Left ventricle myocardium superior (tissue), 1 donor: ENCODE measurements around the gene DOLPP1. TPM values are rescaled to one million over a fixed set of nuclear protein-coding genes. Genes with fewer than 3 reads are reported as not detected.

Experiments used
- ATAC-seq: fragments of 200-7000 bp; cut with Tn5 transposase; one replicate; pipeline ENCODE4 v1.9.1; 2020; ENCODE audit warnings: mild to moderate bottlenecking, moderate library complexity
- DNase-seq: peaks from one replicate; pipeline ENCODE4 v3.0.0-alpha.2; 2020
- intact Hi-C: fragments of 100-400 bp; cut with micrococcal nuclease; formaldehyde crosslinking; loops from one replicate; pipeline ENCODE4 v1.11.0; 2022
- total RNA-seq: library from RNA; stranded (reverse); fragmentation: NEBNext Ultra II Directional; extraction: Animal tissue kit (Norgen Biotek cat#: 25700); gene quantifications from one replicate; pipeline ENCODE4 v1.2.1, GENCODE V29; 2021
- donor health status: DM: no; HTN: yes; CAD: no; lungs with severe emphysema.

The DOLPP1 gene
- total RNA-seq, 1 donor from 2014 or later, result 5.2 TPM

DNA sequence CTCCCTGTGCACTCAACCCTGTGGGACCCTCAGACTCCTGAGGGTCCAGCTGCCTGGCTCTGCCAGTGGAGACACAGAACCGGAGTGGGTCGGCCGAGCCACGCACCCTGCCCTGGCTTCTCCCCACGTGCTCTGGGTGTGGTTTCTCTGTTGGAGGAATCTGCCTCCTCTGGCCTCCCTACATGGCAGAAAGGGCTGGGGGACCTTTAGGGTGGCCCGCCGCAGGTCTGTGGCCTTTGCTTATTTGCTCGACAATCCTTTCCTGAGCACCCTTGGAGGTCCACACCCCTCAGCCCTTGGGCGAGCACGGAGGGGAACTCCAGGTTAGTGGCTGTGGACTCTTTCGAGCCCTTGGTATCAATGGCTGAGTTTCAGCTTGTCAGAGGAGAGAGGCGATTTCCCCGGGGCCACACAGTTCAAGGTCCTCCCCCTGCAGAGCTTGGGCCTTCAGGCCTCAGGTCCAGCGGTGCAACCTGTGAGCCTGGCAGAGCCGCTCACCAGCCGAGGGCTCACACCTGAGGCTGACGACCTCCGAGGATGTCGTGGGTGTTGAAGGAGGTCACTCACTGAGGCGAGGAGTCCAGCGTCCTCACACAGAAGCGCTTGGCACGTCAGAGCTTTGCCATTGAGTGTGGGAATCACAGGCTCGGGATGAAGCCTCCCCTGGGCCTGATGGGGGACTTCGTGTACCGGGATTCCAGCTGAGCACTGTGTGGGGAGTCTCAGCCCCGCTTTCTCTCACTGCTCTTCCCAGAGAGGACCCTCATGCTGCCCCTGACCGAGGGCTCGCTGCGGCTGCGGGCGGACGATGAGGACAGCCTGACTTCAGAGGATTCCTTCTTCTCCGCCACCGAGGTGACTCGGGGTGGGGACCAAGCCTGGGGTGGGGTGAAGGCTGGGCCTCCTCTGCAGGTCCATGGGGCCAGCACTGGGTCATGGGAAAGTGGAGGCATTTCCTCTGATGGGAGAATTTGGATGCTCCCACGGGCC, 20.8 kb upstream of the DOLPP1 start:
- DNase-seq (no peak), ATAC-seq (no peak)
- intact Hi-C loops, result no loop called here

DNA sequence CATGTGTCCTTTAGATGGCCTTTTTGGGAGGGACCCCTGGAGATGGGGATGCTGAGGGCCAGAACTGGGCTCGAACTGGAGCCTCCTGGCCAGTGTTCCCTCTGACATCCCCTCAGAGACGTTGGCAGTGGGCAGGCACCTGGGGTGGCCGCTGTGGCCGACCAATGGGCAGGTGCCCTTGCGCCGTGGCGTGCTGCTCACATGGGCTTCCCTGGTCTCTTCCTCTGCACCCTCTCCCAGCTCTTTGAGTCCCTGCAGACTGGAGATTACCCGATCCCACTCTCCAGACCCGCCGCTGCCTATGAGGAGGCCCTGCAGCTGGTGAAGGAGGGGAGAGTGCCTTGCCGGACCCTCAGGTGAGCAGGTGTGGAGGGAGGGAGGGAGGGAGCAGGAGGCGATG, 19.9 kb upstream of the DOLPP1 start:
- no peak for ATAC-seq
- intact Hi-C loops, result no loop called here
- DNase-seq, result no peak

GRCh38 chr9:129063061-129063460, 17.9 kb upstream of the DOLPP1 start:
- intact Hi-C loops, result no loop called here
- no peak for DNase-seq
- ATAC-seq, result no peak

DNA sequence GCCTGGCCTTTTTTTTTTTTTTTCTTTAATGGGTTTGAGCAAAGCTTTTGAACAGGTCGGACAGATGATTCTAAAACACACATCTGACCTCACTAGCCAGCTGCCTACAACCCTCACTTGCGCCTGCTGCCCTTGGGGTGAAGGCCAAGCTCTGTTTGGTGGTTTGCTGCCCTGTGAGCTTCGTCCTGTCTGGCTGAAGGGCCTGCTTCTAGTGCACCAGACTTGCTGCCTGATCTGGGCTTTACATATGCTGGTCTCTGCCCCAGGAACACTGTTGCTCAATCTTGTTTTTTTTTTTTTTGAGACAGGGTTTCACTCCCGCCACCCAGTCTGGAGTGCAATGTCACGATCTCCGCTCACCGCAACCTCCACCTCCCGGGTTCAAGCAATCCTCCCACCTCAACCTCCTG, 16.4 kb upstream of the DOLPP1 start:
- intact Hi-C loops, result no loop called here
- no peak for ATAC-seq

GRCh38 chr9:129068110-129068509, 12.8 kb upstream of the DOLPP1 start:
- ATAC-seq, result no peak
- DNase-seq, result no peak
- intact Hi-C loops, result no loop called here

More for the DNA sequence above, 16.4 kb upstream of the DOLPP1 start:
- DNase-seq, result no peak

DNA sequence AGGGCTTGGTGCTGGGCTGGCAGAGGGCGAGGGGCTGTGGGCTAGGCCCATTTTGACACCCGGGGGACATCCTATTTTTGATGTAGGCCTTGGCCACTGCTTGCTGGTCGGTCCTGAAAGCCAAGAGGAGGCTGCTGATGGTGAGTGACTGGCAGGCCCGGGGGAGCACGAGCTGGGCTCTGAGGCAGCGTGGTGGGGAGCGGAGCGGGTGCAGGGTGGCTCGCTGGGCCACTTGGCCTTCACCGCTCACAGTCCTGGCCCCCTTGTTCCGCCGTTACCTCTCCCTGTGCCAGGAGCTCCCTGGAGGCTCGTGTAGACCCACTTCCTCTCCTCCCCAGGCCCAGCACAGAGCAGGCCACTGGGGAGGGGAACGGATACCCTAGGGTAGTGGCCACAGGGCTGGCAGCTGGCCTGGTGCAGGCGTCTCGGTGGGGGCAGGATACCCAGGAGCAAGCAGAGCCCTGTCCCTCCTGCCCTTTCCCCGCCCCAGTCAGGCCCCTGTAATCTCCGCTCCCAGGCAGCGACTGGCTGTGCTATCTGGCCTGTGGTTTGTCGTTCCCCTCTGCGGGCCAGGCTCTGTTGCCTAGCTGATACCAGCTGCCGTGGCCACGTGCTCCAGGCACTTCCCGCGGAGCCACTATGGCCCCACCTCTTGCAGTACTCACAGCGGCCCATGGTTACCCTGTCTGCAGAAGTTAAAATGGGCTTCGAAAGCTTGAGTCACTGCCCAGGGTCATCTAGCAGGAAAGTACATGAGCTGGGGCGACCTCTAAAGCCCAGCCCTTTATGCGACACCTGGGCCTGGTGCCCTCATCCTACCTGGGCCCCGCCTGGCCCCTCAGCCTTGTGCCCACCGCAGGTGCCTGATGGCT, 11.7 kb upstream of the DOLPP1 start:
- DNase-seq (peak; percentile 90), ATAC-seq (peak; percentile 94)
- intact Hi-C loops, result no loop called here

DNA sequence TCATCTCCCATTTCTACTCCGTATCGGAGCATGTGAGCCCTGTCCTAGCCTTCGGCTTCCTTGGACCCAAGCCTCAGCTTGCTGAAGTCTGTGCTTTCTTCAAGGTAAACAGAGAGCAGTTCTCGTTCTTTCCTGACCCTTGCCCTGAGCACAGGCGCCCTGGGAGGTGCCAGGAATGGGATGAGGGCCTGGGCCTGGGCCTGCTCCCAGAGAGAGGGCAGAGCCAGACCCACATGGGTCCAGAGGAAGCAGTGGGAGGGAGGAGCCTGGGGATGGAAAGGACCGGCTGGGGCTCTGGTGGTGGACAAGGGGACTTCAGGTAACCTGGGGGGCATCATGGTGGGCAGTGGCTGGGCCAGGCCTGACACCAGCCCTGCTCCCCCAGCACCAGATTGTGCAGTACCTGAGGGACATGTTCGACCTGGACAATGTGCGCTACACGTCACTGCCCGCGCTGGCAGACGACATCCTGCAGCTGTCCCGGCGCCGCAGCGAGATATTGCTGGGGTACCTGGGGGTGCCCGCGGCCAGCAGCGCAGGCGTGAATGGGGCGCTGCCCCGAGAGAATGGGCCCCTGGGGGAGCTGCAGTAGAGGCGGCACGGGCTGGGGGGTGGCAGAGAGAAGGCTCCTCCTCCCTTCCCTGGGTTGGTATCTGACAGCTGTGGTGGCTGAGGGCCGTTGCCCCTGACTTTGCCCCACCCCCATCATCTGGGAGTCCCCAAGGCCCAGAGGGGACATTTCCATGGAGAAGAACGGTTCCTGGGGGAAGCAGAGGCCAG, 10.9 kb upstream of the DOLPP1 start:
- DNase-seq (no peak), ATAC-seq (peak; percentile 11)
- intact Hi-C loops, result no loop called here

DNA sequence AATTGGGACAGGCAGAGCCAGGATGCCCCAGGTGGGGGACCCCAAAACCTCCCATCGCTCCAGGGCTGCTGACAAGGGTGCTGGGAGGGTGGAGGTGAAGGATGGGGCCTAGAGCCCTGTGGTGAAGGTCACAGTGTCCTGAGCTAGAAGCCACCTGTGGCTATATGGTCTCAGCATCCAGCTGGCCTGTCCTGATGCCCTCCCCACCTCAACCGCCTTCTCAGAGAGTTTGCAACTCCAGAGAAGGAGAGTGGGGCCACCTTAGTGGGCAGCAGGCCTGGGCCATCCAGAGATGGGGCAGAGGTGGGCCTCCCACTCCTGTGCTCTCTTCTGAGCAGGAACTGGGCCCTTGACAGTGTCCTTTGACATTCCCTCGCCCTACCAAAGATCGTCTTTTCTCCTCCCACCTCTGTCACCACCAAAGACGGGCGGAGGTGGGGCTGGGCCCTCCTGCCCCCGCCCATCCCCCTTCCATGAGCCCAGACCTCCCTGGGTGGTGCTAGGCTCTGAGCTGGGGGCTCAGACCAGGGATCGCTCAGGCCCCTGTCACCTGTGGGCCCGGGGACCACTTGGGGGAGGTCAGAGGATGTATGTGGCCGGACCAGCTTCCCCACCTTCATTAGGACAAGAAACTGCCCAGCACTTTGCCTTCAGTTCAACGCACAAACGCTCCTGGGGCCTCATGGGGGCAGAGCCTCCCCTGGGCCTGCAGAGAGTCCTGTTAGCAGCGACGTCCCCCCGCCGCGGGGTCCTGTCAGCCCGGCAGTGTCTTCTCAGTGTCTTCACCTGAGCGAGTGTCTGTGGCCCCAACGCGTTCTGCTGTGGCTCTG, 10.0 kb upstream of the DOLPP1 start:
- intact Hi-C loops, result no loop called here
- DNase-seq (no peak), ATAC-seq (no peak)

DNA sequence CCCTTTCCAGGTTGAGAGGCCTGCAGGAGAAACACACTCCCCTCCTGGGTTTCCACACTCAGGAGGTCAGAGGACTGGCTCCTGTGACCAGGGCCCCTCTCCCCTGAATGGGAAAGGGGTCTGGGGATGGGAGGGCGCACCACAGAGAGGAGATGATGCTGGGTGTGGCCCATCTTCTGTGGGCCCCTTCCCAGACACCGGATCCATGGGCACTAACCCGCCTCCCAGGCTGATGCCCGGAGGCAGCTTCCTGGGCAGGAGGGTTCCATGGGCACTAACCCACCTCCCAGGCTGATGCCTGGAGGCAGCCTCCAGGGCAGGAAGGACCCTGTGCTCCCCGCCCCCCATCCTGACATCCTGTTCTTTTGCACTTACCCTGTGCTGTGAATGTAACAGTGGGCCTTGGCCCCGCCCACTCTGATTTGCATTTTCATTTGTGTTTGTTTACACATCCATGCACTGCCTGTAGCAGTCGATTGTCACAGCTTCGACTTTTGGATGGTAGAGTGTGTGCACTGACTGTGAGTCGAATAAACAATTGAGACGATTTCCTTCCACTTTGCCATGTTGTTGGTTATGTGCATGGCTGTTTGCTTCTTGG, 9.3 kb upstream of the DOLPP1 start:
- intact Hi-C loops, result no loop called here
- no peak for DNase-seq
- no peak for ATAC-seq

DNA sequence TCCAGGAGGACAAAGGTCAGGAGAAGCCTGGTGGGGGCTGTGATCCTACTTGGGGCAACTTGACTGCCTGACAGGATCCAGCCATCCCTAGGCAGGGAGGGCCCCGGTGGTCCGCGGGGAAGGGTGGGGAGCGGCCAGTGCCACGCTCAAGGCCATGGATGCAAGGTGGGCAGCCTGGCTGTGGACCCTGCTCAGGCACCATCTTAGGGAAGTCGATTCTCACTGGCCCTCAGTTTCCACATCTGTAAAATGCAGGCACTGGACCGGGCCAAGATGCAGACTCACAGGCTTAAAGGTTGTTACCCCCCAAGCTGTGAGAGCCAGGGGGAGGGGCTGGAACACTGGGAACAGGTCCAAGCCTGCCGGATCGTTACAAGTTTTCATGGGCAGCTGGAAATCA, 8.7 kb upstream of the DOLPP1 start:
- ATAC-seq (no peak), DNase-seq (no peak)
- intact Hi-C loops, result no loop called here

DNA sequence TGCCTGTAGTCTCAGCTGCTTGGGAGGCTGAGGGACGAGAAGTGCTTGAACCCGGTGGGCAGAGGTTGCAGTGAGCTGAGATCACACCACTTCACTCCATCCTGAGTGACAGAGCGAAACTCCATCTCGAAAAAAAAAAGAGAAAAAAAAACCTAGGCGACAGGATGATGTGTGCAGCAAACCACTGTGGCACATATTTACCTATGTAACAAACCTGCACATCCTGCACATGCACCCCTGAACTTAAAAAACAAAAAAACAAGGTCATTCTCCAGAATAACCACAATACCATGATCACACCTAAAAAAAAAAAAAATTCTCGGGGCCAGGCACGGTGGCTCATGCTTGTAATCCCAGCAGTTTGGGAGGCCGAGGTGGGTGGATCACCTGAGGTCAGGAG, 7.5 kb upstream of the DOLPP1 start:
- intact Hi-C loops, result no loop called here
- no peak for DNase-seq
- ATAC-seq, result no peak

DNA sequence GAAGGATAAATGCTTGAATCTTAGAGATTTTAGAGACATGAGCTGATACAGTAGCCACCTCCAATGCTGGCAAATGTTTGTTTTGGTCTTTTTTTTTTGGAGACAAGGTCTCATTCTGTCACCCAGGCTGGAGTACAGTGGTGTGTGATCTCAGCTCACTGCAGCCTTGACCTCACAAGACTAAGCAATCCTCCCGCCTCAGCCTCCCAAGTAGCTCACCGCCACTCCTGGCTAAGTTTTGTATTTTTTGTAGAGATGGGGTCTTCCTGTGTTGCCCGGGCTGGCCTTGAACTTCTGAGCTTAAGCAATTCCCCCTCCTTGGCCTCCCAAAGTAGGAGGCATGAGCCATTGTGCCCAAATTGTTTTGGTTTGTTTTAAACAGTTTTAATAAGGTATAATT, 6.8 kb upstream of the DOLPP1 start:
- no peak for DNase-seq
- ATAC-seq, result no peak
- intact Hi-C loops, result no loop called here

DNA sequence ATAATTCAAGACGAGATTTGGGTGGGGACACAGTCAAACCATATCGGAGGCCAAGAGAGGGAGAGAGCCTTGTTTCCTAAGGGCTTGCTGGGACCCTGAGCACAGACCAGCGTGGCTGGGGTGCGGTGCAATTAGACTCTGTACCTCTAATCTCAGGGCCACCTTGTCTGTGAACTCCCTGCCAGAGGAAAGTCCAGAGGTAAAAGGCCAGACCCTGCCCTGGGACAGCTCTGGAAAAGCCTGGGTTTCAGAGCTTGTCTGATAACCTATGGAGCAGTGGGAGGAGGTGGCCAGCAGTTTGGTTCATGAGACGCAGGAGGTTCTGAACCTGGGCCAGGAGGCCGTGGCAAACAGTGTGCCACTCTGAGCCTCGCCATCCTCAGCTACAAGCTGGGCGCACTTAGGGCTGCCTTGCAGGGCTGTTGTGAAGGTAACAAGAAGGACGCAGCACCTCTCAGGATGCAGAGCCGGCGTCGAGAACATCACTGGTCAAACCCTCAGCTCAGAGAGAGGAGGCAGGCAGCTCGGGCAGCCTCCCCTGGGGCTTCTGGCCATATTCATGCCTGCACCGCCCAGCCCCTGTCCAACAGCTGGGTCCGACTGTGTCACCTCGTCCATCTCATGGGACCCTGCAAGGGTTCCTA, 4.8 kb upstream of the DOLPP1 start:
- intact Hi-C loops, result no loop called here
- ATAC-seq (no peak), DNase-seq (no peak)

- ATAC-seq (no peak), DNase-seq (no peak)
- intact Hi-C loops, result no loop called here
Measured at GRCh38 chr9:129076640-129077037, 4.3 kb upstream of the DOLPP1 start.

GRCh38 chr9:129077236-129077635, 3.7 kb upstream of the DOLPP1 start:
- no peak for DNase-seq
- intact Hi-C loops, result no loop called here

GRCh38 chr9:129078691-129079503, 2.0 kb upstream of the DOLPP1 start:
- DNase-seq, result no peak
- ATAC-seq, result no peak
- intact Hi-C loops, result no loop called here

More at GRCh38 chr9:129077236-129077635, 3.7 kb upstream of the DOLPP1 start:
- ATAC-seq, result no peak

DNA sequence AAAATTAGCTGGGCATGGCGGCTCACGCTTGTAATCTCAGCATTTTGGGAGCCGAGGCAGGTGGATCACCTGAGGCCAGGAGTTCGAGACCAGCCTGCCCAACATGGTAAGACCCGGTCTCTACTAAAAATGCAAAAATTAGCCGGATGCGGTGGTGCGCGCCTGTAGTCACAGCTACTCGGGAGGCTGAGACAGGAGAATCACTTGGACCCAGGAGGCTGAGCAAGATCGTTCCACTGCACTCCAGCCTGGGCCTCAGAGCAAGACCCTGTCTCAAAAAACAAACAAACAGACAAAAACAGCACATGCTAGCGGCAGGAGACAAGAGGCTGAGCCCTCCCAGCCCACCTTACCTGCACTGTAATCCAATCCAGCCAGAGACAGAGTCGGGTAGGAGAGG, 1.1 kb upstream of the DOLPP1 start:
- no peak for DNase-seq
- intact Hi-C loops, result no loop called here
- no peak for ATAC-seq
